HG03378 (cell line): Measurements from ENCODE around the gene SNX21.
"Not testable (repeated sequence)": the region's sequence is repeated elsewhere in the genome, so short reads cannot be mapped to it uniquely, and the experiment has no call there.

ENCODE experiments used
- ATAC-seq: cut with Tn5 transposase; IDR thresholded peaks from one replicate; pipeline ENCODE4 v1.9.1; 2021; ENCODE audit warnings: mild to moderate bottlenecking, moderate library complexity; ENCODE audit not compliant: unreplicated experiment

SNX21 gene

GRCh38 chr20:45848969-45849582 lies 15.5 kb downstream of the SNX21 start:
- no peak for ATAC-seq

- ATAC-seq: no peak
Measured at GRCh38 chr20:45850238-45850637, 16.6 kb downstream of the SNX21 start.

GRCh38 chr20:45850926-45851325 lies 17.3 kb downstream of the SNX21 start:
- ATAC-seq: no peak

GRCh38 chr20:45851501-45851900 lies 17.9 kb downstream of the SNX21 start:
- ATAC-seq: no peak

GRCh38 chr20:45852326-45852725 lies 18.7 kb downstream of the SNX21 start:
- no peak for ATAC-seq

GRCh38 chr20:45853484-45853883 lies 19.9 kb downstream of the SNX21 start:
- no peak for ATAC-seq

GRCh38 chr20:45857114-45857881 lies 23.7 kb downstream of the SNX21 start, which contains the start of the genes ACOT8 and ZSWIM3:
TSS of gene ACOT8 (minus strand) at chr20:45857392. CDS start at chr20:45857315, 77 bp downstream.
TSS of gene ZSWIM3 (plus strand) at chr20:45857614. CDS start at chr20:45857826, 212 bp downstream.
- ATAC-seq: peak; percentile 95

- ATAC-seq: no peak
Measured at GRCh38 chr20:45857882-45858216, 24.2 kb downstream of the SNX21 start.

GRCh38 chr20:45859916-45860315 lies 26.3 kb downstream of the SNX21 start:
- ATAC-seq: no peak

GRCh38 chr20:45860560-45861220 lies 27.1 kb downstream of the SNX21 start:
- no peak for ATAC-seq

- no peak for ATAC-seq
Measured at GRCh38 chr20:45861221-45862075, 27.8 kb downstream of the SNX21 start.

- ATAC-seq: no peak
Measured at GRCh38 chr20:45863543-45864470, 30.2 kb downstream of the SNX21 start.

GRCh38 chr20:45866454-45866853 lies 32.9 kb downstream of the SNX21 start:
- no peak for ATAC-seq

GRCh38 chr20:45867136-45867818 lies 33.7 kb downstream of the SNX21 start:
- no peak for ATAC-seq

- no peak for ATAC-seq
Measured at GRCh38 chr20:45867819-45868176, 34.2 kb downstream of the SNX21 start.

- ATAC-seq: no peak
Measured at GRCh38 chr20:45872626-45873025, 39.0 kb downstream of the SNX21 start.

GRCh38 chr20:45873409-45874103 lies 40.0 kb downstream of the SNX21 start:
- no peak for ATAC-seq

- ATAC-seq: not testable (repeated sequence)
Measured at GRCh38 chr20:45874104-45874481, 40.5 kb downstream of the SNX21 start.

GRCh38 chr20:45874576-45874975 lies 41.0 kb downstream of the SNX21 start:
- ATAC-seq: no peak
